Mammary epithelial cell (primary cell): Measurements from ENCODE around the gene NKX6-1.

Experiments used
- CTCF ChIP-seq, 2 donors: IDR thresholded peaks in 1 of 2; conservative IDR thresholded peaks in 1 of 2; 2 replicates each; pipeline ENCODE4 v1.5.1; 2011 to 2012; ENCODE audit warnings: inconsistent platforms in 2 of 2, low read length in 2 of 2, mild to moderate bottlenecking in 2 of 2, control low read depth in 1 of 2, low read depth in 1 of 2; ENCODE audit not compliant: insufficient read depth in 1 of 2; ENCODE audit errors: extremely low read depth in 1 of 2
- EZH2 ChIP-seq: IDR thresholded peaks from 2 replicates; pipeline ENCODE4 v1.6.1; 2012; ENCODE audit warnings: low read length, inconsistent platforms, borderline replicate concordance

- TF ChIP-seq CTCF (conservative IDR thresholded peaks at IDR 0.05 in 1 of 2, IDR thresholded peaks at IDR 0.05 in 1 of 2; ENCODE audit: extremely low read depth in 1 of 2, insufficient read depth in 1 of 2, low read depth in 1 of 2, low read length in 2 of 2) = no peak
- no peak for TF ChIP-seq EZH2
These were observed 3.4 kb upstream of the NKX6-1 start for GRCh38 chr4:84502333-84502954.
